B cell (primary cell): Measurements from ENCODE around the gene RDH5.

Experiments used
- EZH2 ChIP-seq: IDR thresholded peaks from 2 replicates; pipeline ENCODE4 v1.6.1; 2012; ENCODE audit warnings: borderline replicate concordance, low read depth, mild to moderate bottlenecking, moderate library complexity, low read length; ENCODE audit not compliant: insufficient read depth, poor library complexity, severe bottlenecking
- TF ChIP-seq, protein P1 (sequence below): fragments of 200-600 bp; IDR thresholded peaks from one replicate; pipeline ENCODE4 v1.8.0; 2022; ENCODE audit warnings: antibody characterized with exemption, mild to moderate bottlenecking

DNA sequence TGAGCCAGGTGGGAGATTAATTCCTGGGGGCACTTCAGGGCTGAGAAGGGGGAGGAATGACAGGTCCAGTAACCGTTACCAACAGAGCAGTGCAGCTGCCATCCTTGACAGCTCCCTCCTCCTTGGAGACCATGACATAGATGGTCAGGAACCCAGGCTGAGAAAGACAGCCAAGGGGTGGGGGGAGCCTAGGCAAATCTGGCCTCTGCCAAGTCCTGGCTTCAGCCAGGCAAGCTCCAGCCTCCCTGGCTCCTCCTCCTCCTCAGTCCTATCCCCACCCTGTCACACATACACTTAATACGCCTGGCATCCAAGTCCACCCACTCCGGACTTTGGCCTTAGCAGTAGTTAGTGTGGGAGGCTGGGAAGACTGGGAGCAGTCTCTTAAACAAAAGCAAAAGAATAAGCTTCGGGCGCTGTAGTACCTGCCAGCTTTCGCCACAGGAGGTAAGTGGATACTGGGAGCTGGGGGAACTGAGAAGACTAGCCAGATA is at the start of gene RDH5:
- TF ChIP-seq, protein P1, sequence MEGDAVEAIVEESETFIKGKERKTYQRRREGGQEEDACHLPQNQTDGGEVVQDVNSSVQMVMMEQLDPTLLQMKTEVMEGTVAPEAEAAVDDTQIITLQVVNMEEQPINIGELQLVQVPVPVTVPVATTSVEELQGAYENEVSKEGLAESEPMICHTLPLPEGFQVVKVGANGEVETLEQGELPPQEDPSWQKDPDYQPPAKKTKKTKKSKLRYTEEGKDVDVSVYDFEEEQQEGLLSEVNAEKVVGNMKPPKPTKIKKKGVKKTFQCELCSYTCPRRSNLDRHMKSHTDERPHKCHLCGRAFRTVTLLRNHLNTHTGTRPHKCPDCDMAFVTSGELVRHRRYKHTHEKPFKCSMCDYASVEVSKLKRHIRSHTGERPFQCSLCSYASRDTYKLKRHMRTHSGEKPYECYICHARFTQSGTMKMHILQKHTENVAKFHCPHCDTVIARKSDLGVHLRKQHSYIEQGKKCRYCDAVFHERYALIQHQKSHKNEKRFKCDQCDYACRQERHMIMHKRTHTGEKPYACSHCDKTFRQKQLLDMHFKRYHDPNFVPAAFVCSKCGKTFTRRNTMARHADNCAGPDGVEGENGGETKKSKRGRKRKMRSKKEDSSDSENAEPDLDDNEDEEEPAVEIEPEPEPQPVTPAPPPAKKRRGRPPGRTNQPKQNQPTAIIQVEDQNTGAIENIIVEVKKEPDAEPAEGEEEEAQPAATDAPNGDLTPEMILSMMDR: no peak
- no peak for TF ChIP-seq EZH2
